ENCODE results near the gene CNTROB.

CNTROB gene

GRCh38 chr17:7959503-7960253 lies 27.7 kb downstream of the CNTROB start:
- no peaks in the 10 kb centered on the region for H3K4me1 ChIP-seq (ENCODE audit: insufficient read depth, low read length)
- no peaks in the 10 kb centered on the region for H3K36me3 ChIP-seq (ENCODE audit: insufficient read depth, low read length)
- H3K4me3 ChIP-seq (ENCODE audit: low read length), result no peak overlapping the region
- no peaks in the 10 kb centered on the region for H3K9me3 ChIP-seq (ENCODE audit: low read length)
- H2AFZ ChIP-seq (ENCODE audit: low read depth, low read length), result no peak overlapping the region
- H3K27me3 ChIP-seq (ENCODE audit: insufficient read depth, low read length), result no peaks in the 10 kb centered on the region

DNA sequence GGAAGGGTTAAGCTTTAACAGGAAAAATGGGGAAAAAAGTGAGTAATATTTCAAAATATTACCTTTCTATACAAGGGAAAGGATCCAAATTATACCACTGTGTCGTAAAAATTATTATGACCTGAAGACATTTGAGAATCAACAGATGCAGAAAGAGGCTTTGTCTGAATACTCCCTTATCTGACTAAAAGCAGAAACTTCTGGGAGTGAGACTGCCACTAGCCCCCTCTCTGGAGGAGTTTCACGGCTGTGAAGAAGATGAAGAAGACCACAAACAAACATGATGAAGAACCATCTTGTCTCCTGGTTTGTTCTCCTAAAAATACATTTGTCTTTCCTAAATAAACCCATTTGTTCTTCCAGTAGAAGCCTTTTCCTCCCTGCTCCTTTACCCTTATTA lies 29.4 kb downstream of the CNTROB start:
- H3K4me1 ChIP-seq (ENCODE audit: insufficient read depth, low read length), result no peaks in the 10 kb centered on the region
- H3K9me3 ChIP-seq (ENCODE audit: low read length), result no peaks in the 10 kb centered on the region
- no peak overlapping the region for H3K4me3 ChIP-seq (ENCODE audit: low read length)
- H2AFZ ChIP-seq (ENCODE audit: low read depth, low read length), result no peak overlapping the region
- no peaks in the 10 kb centered on the region for H3K27me3 ChIP-seq (ENCODE audit: insufficient read depth, low read length)
- H3K36me3 ChIP-seq (ENCODE audit: insufficient read depth, low read length), result no peaks in the 10 kb centered on the region

DNA sequence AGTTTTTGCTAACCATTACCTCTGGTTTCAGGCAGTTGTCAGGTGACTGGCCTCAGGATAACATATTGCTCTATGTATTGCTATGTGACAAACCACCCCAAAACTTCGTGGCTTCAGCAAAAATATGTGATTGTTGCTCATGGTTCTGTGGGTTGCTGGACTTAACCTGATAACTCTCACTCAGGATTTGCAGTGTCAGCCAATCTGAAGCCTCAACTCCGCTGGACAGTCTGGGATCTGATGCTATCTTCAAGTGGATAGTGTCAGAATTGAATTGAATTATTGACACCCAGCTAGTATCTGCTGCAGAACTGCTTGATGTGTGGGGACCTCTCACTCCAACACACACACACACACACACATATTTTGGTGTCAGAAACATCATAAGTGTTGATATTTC lies 35.7 kb downstream of the CNTROB start:
- Histone ChIP-seq H2AFZ (ENCODE audit: low read depth, low read length) (no peak overlapping the region), H3K27me3 (ENCODE audit: insufficient read depth, low read length) (no peaks in the 10 kb centered on the region), H3K9me3 (ENCODE audit: low read length) (no peaks in the 10 kb centered on the region), H3K36me3 (ENCODE audit: insufficient read depth, low read length) (no peaks in the 10 kb centered on the region), H3K4me1 (ENCODE audit: insufficient read depth, low read length) (no peaks in the 10 kb centered on the region), H3K4me3 (ENCODE audit: low read length) (no peak overlapping the region)

GRCh38 chr17:7969433-7969832 lies 37.4 kb downstream of the CNTROB start:
- Histone ChIP-seq H3K4me1 (ENCODE audit: insufficient read depth, low read length) (no peaks in the 10 kb centered on the region), H3K4me3 (ENCODE audit: low read length) (no peak overlapping the region), H3K36me3 (ENCODE audit: insufficient read depth, low read length) (no peaks in the 10 kb centered on the region), H3K27me3 (ENCODE audit: insufficient read depth, low read length) (no peaks in the 10 kb centered on the region), H2AFZ (ENCODE audit: low read depth, low read length) (no peak overlapping the region), H3K9me3 (ENCODE audit: low read length) (no peaks in the 10 kb centered on the region)

DNA sequence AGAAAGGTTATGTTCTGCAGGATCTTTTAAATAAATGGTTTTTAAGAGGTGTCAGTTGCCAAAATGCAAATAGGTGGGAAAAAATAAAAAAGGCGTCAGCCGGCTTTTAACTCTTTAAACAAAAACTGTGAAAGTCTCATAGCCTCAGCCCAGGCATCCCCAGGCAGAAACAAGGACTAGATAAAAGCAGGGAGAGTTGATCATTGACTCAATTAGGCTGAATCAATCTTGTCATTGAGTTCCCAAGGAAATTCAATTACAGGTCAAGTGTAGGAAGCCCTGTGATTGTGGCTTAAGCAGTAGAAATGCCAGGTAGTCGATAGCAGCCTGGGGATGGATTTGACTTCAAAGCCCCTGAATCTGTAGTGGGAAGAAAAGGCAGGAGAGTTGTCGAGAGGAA lies 39.6 kb downstream of the CNTROB start:
- Histone ChIP-seq H2AFZ (ENCODE audit: low read depth, low read length) (no peak overlapping the region), H3K27me3 (ENCODE audit: insufficient read depth, low read length) (no peaks in the 10 kb centered on the region), H3K36me3 (ENCODE audit: insufficient read depth, low read length) (no peaks in the 10 kb centered on the region), H3K9me3 (ENCODE audit: low read length) (peaks cover 2% of the 10 kb centered on the region), H3K4me3 (ENCODE audit: low read length) (no peak overlapping the region), H3K4me1 (ENCODE audit: insufficient read depth, low read length) (no peaks in the 10 kb centered on the region)

GRCh38 chr17:7972131-7972785 lies 40.3 kb downstream of the CNTROB start:
- Histone ChIP-seq H2AFZ (ENCODE audit: low read depth, low read length) (no peak overlapping the region), H3K9me3 (ENCODE audit: low read length) (peaks cover 2% of the 10 kb centered on the region), H3K36me3 (ENCODE audit: insufficient read depth, low read length) (no peaks in the 10 kb centered on the region), H3K4me1 (ENCODE audit: insufficient read depth, low read length) (no peaks in the 10 kb centered on the region), H3K27me3 (ENCODE audit: insufficient read depth, low read length) (no peaks in the 10 kb centered on the region), H3K4me3 (ENCODE audit: low read length) (no peak overlapping the region)

- Histone ChIP-seq H3K4me3 (ENCODE audit: low read length) (no peak overlapping the region), H3K9me3 (ENCODE audit: low read length) (peaks cover 2% of the 10 kb centered on the region), H3K36me3 (ENCODE audit: insufficient read depth, low read length) (no peaks in the 10 kb centered on the region), H3K27me3 (ENCODE audit: insufficient read depth, low read length) (peaks cover 2% of the 10 kb centered on the region), H3K4me1 (ENCODE audit: insufficient read depth, low read length) (no peaks in the 10 kb centered on the region), H2AFZ (ENCODE audit: low read depth, low read length) (no peak overlapping the region)
These were observed 42.7 kb downstream of the CNTROB start for GRCh38 chr17:7974638-7975131.

DNA sequence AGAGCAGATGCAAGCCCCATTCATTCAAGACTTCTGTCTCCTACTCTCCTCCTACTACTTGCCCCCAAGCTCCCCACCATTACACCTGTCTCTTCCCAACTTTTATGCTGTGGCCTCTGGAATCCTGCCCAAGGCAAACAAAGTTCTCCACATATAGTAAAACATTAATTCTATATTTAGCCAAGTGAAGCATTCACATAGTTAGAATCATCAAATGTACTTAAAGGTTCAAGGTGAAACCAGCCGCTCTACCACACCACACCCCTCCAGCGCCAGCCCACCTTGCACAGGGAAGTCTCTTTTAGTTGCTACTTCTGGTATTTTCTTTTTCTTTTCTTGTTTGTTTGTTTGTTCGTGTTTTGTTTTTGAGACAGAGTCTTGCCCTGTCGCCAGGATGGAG lies 45.0 kb downstream of the CNTROB start:
- peaks cover 4% of the 10 kb centered on the region for H3K27me3 ChIP-seq (ENCODE audit: insufficient read depth, low read length)
- no peaks in the 10 kb centered on the region for H3K4me1 ChIP-seq (ENCODE audit: insufficient read depth, low read length)
- no peak overlapping the region for H2AFZ ChIP-seq (ENCODE audit: low read depth, low read length)
- no peaks in the 10 kb centered on the region for H3K36me3 ChIP-seq (ENCODE audit: insufficient read depth, low read length)
- peaks cover 2% of the 10 kb centered on the region for H3K9me3 ChIP-seq (ENCODE audit: low read length)
- no peak overlapping the region for H3K4me3 ChIP-seq (ENCODE audit: low read length)

GRCh38 chr17:7977805-7978204 lies 45.8 kb downstream of the CNTROB start:
- Histone ChIP-seq H3K4me1 (ENCODE audit: insufficient read depth, low read length) (no peaks in the 10 kb centered on the region), H3K9me3 (ENCODE audit: low read length) (peaks cover 2% of the 10 kb centered on the region), H3K4me3 (ENCODE audit: low read length) (no peak overlapping the region), H3K36me3 (ENCODE audit: insufficient read depth, low read length) (no peaks in the 10 kb centered on the region), H2AFZ (ENCODE audit: low read depth, low read length) (no peak overlapping the region), H3K27me3 (ENCODE audit: insufficient read depth, low read length) (peaks cover 4% of the 10 kb centered on the region)

GRCh38 chr17:7982173-7982572 lies 50.2 kb downstream of the CNTROB start:
- peaks cover 4% of the 10 kb centered on the region for H3K27me3 ChIP-seq (ENCODE audit: insufficient read depth, low read length)
- H3K36me3 ChIP-seq (ENCODE audit: insufficient read depth, low read length), result no peaks in the 10 kb centered on the region
- no peak overlapping the region for H3K4me3 ChIP-seq (ENCODE audit: low read length)
- H3K9me3 ChIP-seq (ENCODE audit: low read length), result no peaks in the 10 kb centered on the region
- H2AFZ ChIP-seq (ENCODE audit: low read depth, low read length), result no peak overlapping the region
- H3K4me1 ChIP-seq (ENCODE audit: insufficient read depth, low read length), result no peaks in the 10 kb centered on the region

DNA sequence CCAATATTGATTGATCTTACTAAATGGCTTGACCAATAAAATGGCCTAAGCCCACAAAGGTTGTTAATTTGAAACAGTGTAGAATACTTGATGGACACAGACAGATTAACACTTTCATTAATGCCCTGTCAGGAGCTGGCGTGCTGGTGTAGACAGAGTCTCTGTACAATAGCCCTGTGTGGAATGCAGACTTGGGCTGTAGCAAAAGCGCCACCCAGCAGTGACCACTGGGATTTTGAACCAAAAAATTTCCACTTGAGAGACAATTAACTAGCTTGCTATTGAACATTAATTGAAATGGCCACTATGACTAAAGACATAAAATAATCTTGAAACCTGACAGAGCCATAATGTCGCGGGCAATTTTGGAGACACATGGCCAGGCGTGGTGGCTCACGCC lies 50.7 kb downstream of the CNTROB start:
- peaks cover 4% of the 10 kb centered on the region for H3K27me3 ChIP-seq (ENCODE audit: insufficient read depth, low read length)
- H2AFZ ChIP-seq (ENCODE audit: low read depth, low read length), result no peak overlapping the region
- no peaks in the 10 kb centered on the region for H3K36me3 ChIP-seq (ENCODE audit: insufficient read depth, low read length)
- no peaks in the 10 kb centered on the region for H3K4me1 ChIP-seq (ENCODE audit: insufficient read depth, low read length)
- H3K9me3 ChIP-seq (ENCODE audit: low read length), result no peaks in the 10 kb centered on the region
- H3K4me3 ChIP-seq (ENCODE audit: low read length), result no peak overlapping the region

GRCh38 chr17:7984904-7985303 lies 52.9 kb downstream of the CNTROB start:
- Histone ChIP-seq H3K4me3 (ENCODE audit: low read length) (no peak overlapping the region), H3K36me3 (ENCODE audit: insufficient read depth, low read length) (no peaks in the 10 kb centered on the region), H2AFZ (ENCODE audit: low read depth, low read length) (no peak overlapping the region), H3K27me3 (ENCODE audit: insufficient read depth, low read length) (peaks cover 2% of the 10 kb centered on the region), H3K4me1 (ENCODE audit: insufficient read depth, low read length) (no peaks in the 10 kb centered on the region), H3K9me3 (ENCODE audit: low read length) (no peaks in the 10 kb centered on the region)

GRCh38 chr17:7987112-7987893 lies 55.3 kb downstream of the CNTROB start:
- H3K36me3 ChIP-seq (ENCODE audit: insufficient read depth, low read length), result no peaks in the 10 kb centered on the region
- H3K9me3 ChIP-seq (ENCODE audit: low read length), result no peaks in the 10 kb centered on the region
- H3K4me3 ChIP-seq (ENCODE audit: low read length), result no peak overlapping the region
- no peaks in the 10 kb centered on the region for H3K4me1 ChIP-seq (ENCODE audit: insufficient read depth, low read length)
- H2AFZ ChIP-seq (ENCODE audit: low read depth, low read length), result no peak overlapping the region
- no peaks in the 10 kb centered on the region for H3K27me3 ChIP-seq (ENCODE audit: insufficient read depth, low read length)
